Measurements from ENCODE around the gene ING4. TPM values are rescaled to one million over a fixed set of nuclear protein-coding genes. Genes with fewer than 3 reads are reported as not detected.

Gene ING4
- polyA plus RNA-seq, 2 of the 4 experiments (the other 2 are of a cell fraction) = 19.5 to 36.5 TPM

- Histone ChIP-seq H3K9me3 (no peaks in the 10 kb centered on the region), H3K4me2 (peak overlapping the region; percentile 97), H3K4me1 (peaks cover 37% of the 10 kb centered on the region), H3K27ac (peak overlapping the region; percentile 93 to 99), H3K4me3 (peak overlapping the region; percentile 97)
- 2% methylated on average over 9 of the region's 70 CpGs for WGBS (ENCODE audit: missing lambda C conversion rate)
- ChIA-PET POLR2A (interaction anchor here (0.9 to 1.3 kb wide), 2 partner anchors 73 to 83 kb away, joined by 4 to 5 read pairs; partner anchors contain the start of gene ZNF384), CTCF (interaction anchor here (1.3 to 2.2 kb wide), 6 partner anchors 10 to 220 kb away, joined by 3 to 9 read pairs (median 5); partner anchors contain the start of genes MLF2 and ZNF384)
- FAIRE-seq = no peak
- peak; percentile 40 to 62 for DNase-seq (ENCODE audit: low read depth in 1 of 2, low spot score in 1 of 2)
- peak; percentile 26 to 65; a peak in 4 of 6 replicates for ATAC-seq
- no peak for TF ChIP-seq ELK1 (IDR thresholded peaks at IDR 0.05; ENCODE audit: low read depth, low read length)
- TF ChIP-seq JUNB (IDR thresholded peaks at IDR 0.05) = no peak
- TF ChIP-seq MAX (IDR thresholded peaks at IDR 0.05) = peak; percentile 30; the same call in 1 of the 2 replicates
- no peak for TF ChIP-seq ZNF302 (CRISPR knock-in tag; IDR thresholded peaks at IDR 0.05)
These were observed 56.4 kb downstream of the ING4 start for GRCh38 chr12:6606331-6607131.

- POLR2A ChIA-PET = interaction anchor here (0.9 to 1.3 kb wide), 2 partner anchors 72 to 84 kb away, joined by 4 to 5 read pairs; partner anchors contain the start of gene ZNF384
- CTCF ChIA-PET = interaction anchor here (0.6 to 2.2 kb wide), 12 partner anchors 9 to 220 kb away, joined by 3 to 12 read pairs (median 4); partner anchors contain the start of genes MLF2 and ZNF384
- DNase-seq (ENCODE audit: low read depth in 1 of 2, low spot score in 1 of 2) = peak in 1 of 2 experiments; percentile 36
These were observed 57.2 kb downstream of the ING4 start for GRCh38 chr12:6605421-6606330.

GRCh38 chr12:6604259-6605029, 58.5 kb downstream of the ING4 start:
- WGBS (ENCODE audit: missing lambda C conversion rate) = 83% methylated on average over 6 of the region's 6 CpGs
- Histone ChIP-seq H3K9me3 (no peaks in the 10 kb centered on the region), H3K27ac (no peak overlapping the region), H3K4me2 (peak overlapping the region; percentile 97), H3K4me3 (peak overlapping the region; percentile 97; the same call in 2 of the 3 replicates), H3K4me1 (peaks cover 37% of the 10 kb centered on the region)
- ChIA-PET POLR2A (interaction anchor here (0.9 kb wide), 1 partner anchor 36 kb away, joined by 4 read pairs; the partner anchor contains the start of gene NOP2), CTCF (interaction anchor here (1.1 to 2.2 kb wide), 11 partner anchors 8 to 149 kb away, joined by 3 to 12 read pairs (median 4); partner anchors contain the start of gene MLF2)
- FAIRE-seq (no peak), ATAC-seq (no peak), DNase-seq (ENCODE audit: low read depth in 1 of 2, low spot score in 1 of 2) (no peak)
- TF ChIP-seq REST (IDR thresholded peaks at IDR 0.05) (no peak), CEBPB (IDR thresholded peaks at IDR 0.05) (no peak), MAX (IDR thresholded peaks at IDR 0.05) (no peak), KDM5A (IDR thresholded peaks at IDR 0.05) (no peak), PHF8 (IDR thresholded peaks at IDR 0.05; ENCODE audit: borderline replicate concordance, low read depth) (no peak), RAD21 (conservative IDR thresholded peaks at IDR 0.05 in 1 of 2, IDR thresholded peaks at IDR 0.05 in 1 of 2) (no peak)

More at GRCh38 chr12:6605421-6606330, 57.2 kb downstream of the ING4 start:
- peak overlapping the region; percentile 97 for H3K4me2 ChIP-seq
- TF ChIP-seq HOXA7 (CRISPR knock-in tag; IDR thresholded peaks at IDR 0.05) (no peak), MAX (IDR thresholded peaks at IDR 0.05) (peak; percentile 38; the same call in 1 of the 2 replicates), GATA3 (IDR thresholded peaks at IDR 0.05; ENCODE audit: borderline replicate concordance) (no peak), USF2 (IDR thresholded peaks at IDR 0.05) (no peak), CBX2 (IDR thresholded peaks at IDR 0.05; ENCODE audit: borderline replicate concordance, low read depth) (no peak), CBX8 (IDR thresholded peaks at IDR 0.05) (no peak), HOXB5 (CRISPR knock-in tag; IDR thresholded peaks at IDR 0.05) (no peak)
- peak overlapping the region; percentile 97 for H3K4me3 ChIP-seq
- peak overlapping the region; percentile 93 to 99 for H3K27ac ChIP-seq
- ATAC-seq = peak; percentile 14 to 37; a peak in 4 of 6 replicates
- peaks cover 37% of the 10 kb centered on the region for H3K4me1 ChIP-seq
- no peak for FAIRE-seq
- 28% methylated on average over 18 of the region's 18 CpGs for WGBS (ENCODE audit: missing lambda C conversion rate)
- H3K9me3 ChIP-seq = no peaks in the 10 kb centered on the region

Data from A549 (cell line).